ENCODE data around the gene GZF1.
A peak's percentile ranks its signal among the peaks of the same experiment; 100 is the strongest.

Gene GZF1

GRCh38 chr20:23410916-23411695, 49.1 kb downstream of the GZF1 start:
- DNase-seq: no peak

- DNase-seq: no peak
Measured at GRCh38 chr20:23412026-23412425, 50.0 kb downstream of the GZF1 start.

- DNase-seq: no peak
Measured at GRCh38 chr20:23413862-23414422, 52.0 kb downstream of the GZF1 start.

- DNase-seq: no peak
Measured at GRCh38 chr20:23414526-23415188, 52.7 kb downstream of the GZF1 start.

GRCh38 chr20:23415555-23415954, 53.6 kb downstream of the GZF1 start:
- no peak for DNase-seq

- no peak for DNase-seq
Measured at GRCh38 chr20:23415959-23416583, 54.1 kb downstream of the GZF1 start.

- DNase-seq: no peak
Measured at GRCh38 chr20:23417861-23418260, 55.9 kb downstream of the GZF1 start.

GRCh38 chr20:23419657-23419994, 57.6 kb downstream of the GZF1 start:
- no peak for DNase-seq

GRCh38 chr20:23419995-23420901, 58.3 kb downstream of the GZF1 start:
- DNase-seq: peak; percentile 53

GRCh38 chr20:23420943-23421931, 59.3 kb downstream of the GZF1 start, which contains the start of gene NAPB:
TSS of gene NAPB (minus strand) at chr20:23421488. CDS start at chr20:23421402, 86 bp downstream.
- DNase-seq: peak; percentile 94

All from stimulated activated CD8-positive, alpha-beta memory T cell treated with anti-CD3 and anti-CD28 coated beads, Interleukin-4, amount 100 ng/mL, for 48 hours (primary cell).